H1 (cell line): ENCODE measurements around the gene VPS18. TPM values are rescaled to one million over a fixed set of nuclear protein-coding genes. Genes with fewer than 3 reads are reported as not detected.

Experiments used
- CTCF ChIA-PET: fragments of 300-600 bp; sonication (Branson Sonifier 250); formaldehyde crosslinking; loops from one replicate; lab custom pipeline; 2021; ENCODE audit not compliant: partially characterized antibody; lab: Charles Lee
- POLR2A ChIA-PET: fragments of 300-600 bp; sonication (Branson Sonifier 250); formaldehyde crosslinking; loops from one replicate; lab custom pipeline; 2021; ENCODE audit warnings: inconsistent platforms; ENCODE audit not compliant: partially characterized antibody; lab: Charles Lee
- DNase-seq, 2 experiments: peaks; one replicate each; pipeline versions ENCODE4 v3.0.0 to v3.0.0-alpha.2; 2010 to 2022; ENCODE audit warnings: low spot score in 2 of 2, low read depth in 1 of 2, mixed read lengths in 1 of 2
- FAIRE-seq: peaks from 2 replicates; lab custom pipeline; 2011; peaks lifted over from hg19 to GRCh38; lab: Jason Lieb, UNC
- H2AFZ ChIP-seq: 2 replicates; pipeline ENCODE4 v1.8.1; 2012; ENCODE audit warnings: low read length, inconsistent platforms
- H2AK5ac ChIP-seq: 2 replicates; pipeline ENCODE4 v1.6.1; 2013; ENCODE audit warnings: low read depth, low read length
- H2BK120ac ChIP-seq: replicated peaks from 2 replicates; pipeline ENCODE3; 2013; ENCODE audit warnings: low read depth, low read length, inconsistent platforms
- H2BK12ac ChIP-seq: 2 replicates; pipeline ENCODE4 v1.6.1; 2013; ENCODE audit warnings: low read depth, low read length
- H2BK15ac ChIP-seq: 2 replicates; pipeline ENCODE4 v1.6.1; 2013; ENCODE audit warnings: low read length
- H2BK20ac ChIP-seq: 2 replicates; pipeline ENCODE4 v1.6.1; 2013; ENCODE audit warnings: low read length
- H2BK5ac ChIP-seq: 2 replicates; pipeline ENCODE4 v1.6.1; 2013; ENCODE audit warnings: low read depth, low read length
- H3K14ac ChIP-seq: 2 replicates; pipeline ENCODE4 v1.6.1; 2013; ENCODE audit warnings: inconsistent platforms; ENCODE audit not compliant: insufficient read length
- H3K18ac ChIP-seq: 2 replicates; pipeline ENCODE4 v1.6.1; 2013; ENCODE audit warnings: low read length; ENCODE audit errors: extremely low read depth
- H3K23ac ChIP-seq: 2 replicates; pipeline ENCODE4 v1.6.1; 2013; ENCODE audit warnings: inconsistent platforms; ENCODE audit not compliant: insufficient read length
- H3K23me2 ChIP-seq: 2 replicates; pipeline ENCODE4 v1.6.1; 2013; ENCODE audit warnings: low read depth, low read length
- H3K27ac ChIP-seq: 2 replicates; pipeline ENCODE4 v1.6.1; 2011; ENCODE audit warnings: low read depth, low read length, inconsistent platforms
- H3K27me3 ChIP-seq, 4 experiments: replicated peaks in 1 of 4; 1 replicate in 1 of 4; 2 replicates in 3 of 4; pipeline versions ENCODE4 v1.6.1 to v1.8.1; 2011 to 2013; ENCODE audit warnings: low read length in 3 of 4, mild to moderate bottlenecking in 3 of 4, inconsistent platforms in 2 of 4, mixed read lengths in 2 of 4, moderate library complexity in 1 of 4; ENCODE audit not compliant: control insufficient read depth in 3 of 4, insufficient read depth in 3 of 4; ENCODE audit errors: extremely low read depth in 1 of 4
- H3K36me3 ChIP-seq, 4 experiments: 2 replicates each; pipeline versions ENCODE4 v1.6.1 to v1.8.1; 2011 to 2013; ENCODE audit warnings: mild to moderate bottlenecking in 4 of 4, low read length in 3 of 4, moderate library complexity in 2 of 4, control low read depth in 1 of 4, inconsistent platforms in 1 of 4; ENCODE audit not compliant: insufficient read depth in 4 of 4, control insufficient read depth in 2 of 4
- H3K4ac ChIP-seq: replicated peaks from 2 replicates; pipeline ENCODE3; 2013; ENCODE audit warnings: low read length, low read depth, mixed read lengths, inconsistent platforms; ENCODE audit not compliant: insufficient read length
- H3K4me1 ChIP-seq, 4 experiments: replicated peaks in 1 of 4; 1 replicate in 1 of 4; 2 replicates in 3 of 4; pipeline versions ENCODE4 v1.6.1 to v1.8.1; 2011 to 2013; ENCODE audit warnings: low read length in 3 of 4, inconsistent platforms in 2 of 4, mixed read lengths in 1 of 4; ENCODE audit not compliant: insufficient read depth in 4 of 4, control insufficient read depth in 3 of 4
- H3K4me2 ChIP-seq, 2 experiments: 2 replicates each; pipeline versions ENCODE4 v1.6.1 to v1.8.1; 2011 to 2013; ENCODE audit warnings: low read depth in 2 of 2, low read length in 2 of 2, control low read depth in 1 of 2, inconsistent platforms in 1 of 2, mild to moderate bottlenecking in 1 of 2; ENCODE audit not compliant: insufficient read depth in 1 of 2
- H3K4me3 ChIP-seq, 4 experiments: fragments of 200-600, 300-600 bp in 1 of 4; sonication (generic), shearing (Covaris generic), sonication (Bioruptor Twin) in 1 of 4; 2 replicates each; pipeline versions ENCODE4 v1.5.1 to v1.8.1; 2011 to 2016; ENCODE audit warnings: low read length in 4 of 4, low read depth in 3 of 4, control low read depth in 2 of 4, inconsistent platforms in 2 of 4, mild to moderate bottlenecking in 2 of 4, mixed read lengths in 1 of 4, moderate library complexity in 1 of 4; ENCODE audit not compliant: insufficient read depth in 2 of 4; ENCODE audit errors: extremely low read depth in 1 of 4
- H3K56ac ChIP-seq: replicated peaks from 2 replicates; pipeline ENCODE3; 2013; ENCODE audit warnings: low read depth, mild to moderate bottlenecking, mixed read lengths, low read length, inconsistent platforms; ENCODE audit not compliant: insufficient read length
- H3K79me1 ChIP-seq: 2 replicates; pipeline ENCODE4 v1.6.1; 2013; ENCODE audit warnings: low read depth, low read length, control low read depth
- H3K79me2 ChIP-seq, 2 experiments: 2 replicates each; pipeline versions ENCODE4 v1.6.1 to v1.8.1; 2012 to 2013; ENCODE audit warnings: low read length in 2 of 2, mild to moderate bottlenecking in 2 of 2, inconsistent platforms in 1 of 2; ENCODE audit not compliant: insufficient read depth in 2 of 2, control insufficient read depth in 1 of 2
- H3K9ac ChIP-seq, 4 experiments: replicated peaks in 1 of 4; 1 replicate in 1 of 4; 2 replicates in 3 of 4; pipeline versions ENCODE4 v1.6.1 to v1.8.1; 2011 to 2013; ENCODE audit warnings: low read depth in 3 of 4, low read length in 3 of 4, control low read depth in 2 of 4, mild to moderate bottlenecking in 2 of 4, moderate library complexity in 2 of 4, inconsistent platforms in 1 of 4; ENCODE audit errors: extremely low read depth in 1 of 4
- H3K9me3 ChIP-seq, 2 experiments: 2 replicates each; pipeline versions ENCODE4 v1.6.1 to v1.8.1; 2012 to 2013; ENCODE audit warnings: mild to moderate bottlenecking in 2 of 2, moderate library complexity in 2 of 2, control low read depth in 1 of 2, inconsistent platforms in 1 of 2, low read depth in 1 of 2, low read length in 1 of 2, mixed read lengths in 1 of 2; ENCODE audit not compliant: insufficient read depth in 2 of 2
- H4K20me1 ChIP-seq, 2 experiments: replicated peaks in 1 of 2; 2 replicates each; pipeline versions ENCODE3 to v1.8.1; 2011 to 2013; ENCODE audit warnings: inconsistent platforms in 2 of 2, low read length in 2 of 2, mild to moderate bottlenecking in 1 of 2; ENCODE audit not compliant: insufficient read depth in 2 of 2, control insufficient read depth in 1 of 2
- H4K5ac ChIP-seq: 2 replicates; pipeline ENCODE4 v1.6.1; 2013; ENCODE audit warnings: low read length, low read depth, mixed read lengths, inconsistent platforms; ENCODE audit not compliant: insufficient read length
- H4K8ac ChIP-seq: 2 replicates; pipeline ENCODE4 v1.8.0; 2013; ENCODE audit warnings: mild to moderate bottlenecking, moderate library complexity, low read length, inconsistent platforms; ENCODE audit not compliant: insufficient read depth; ENCODE audit errors: extremely low read depth
- H4K91ac ChIP-seq: replicated peaks from 2 replicates; pipeline ENCODE3; 2013; ENCODE audit warnings: low read length, mixed read lengths, inconsistent platforms; ENCODE audit not compliant: insufficient read length
- EZH2 ChIP-seq: fragments of 200-600 bp; sonication (generic); IDR thresholded peaks from 2 replicates; pipeline ENCODE4 v1.7.1; 2012; ENCODE audit warnings: low read depth, mild to moderate bottlenecking, moderate library complexity, low read length, inconsistent platforms; ENCODE audit not compliant: severe bottlenecking
- RXRA ChIP-seq: IDR thresholded peaks from 2 replicates; pipeline ENCODE4 v1.6.1; 2011; ENCODE audit warnings: low read depth, mild to moderate bottlenecking, low read length, moderate library complexity; ENCODE audit not compliant: insufficient read depth
- SP4 ChIP-seq: IDR thresholded peaks from 2 replicates; pipeline ENCODE4 v1.6.1; 2012; ENCODE audit warnings: low read length, inconsistent platforms
- WGBS, 2 experiments: shearing (Covaris generic) in 1 of 2; methylation state at CpG; one replicate each; pipeline versions ENCODE4 v1.1.6 to v1.1.7; 2013 to 2015; ENCODE audit warnings: low lambda C conversion rate in 2 of 2, mixed read lengths in 2 of 2, inconsistent platforms in 1 of 2, low coverage in 1 of 2, missing lambda C conversion rate in 1 of 2; ENCODE audit not compliant: insufficient replicate concordance in 2 of 2, insufficient coverage in 1 of 2, insufficient read length in 1 of 2; ENCODE audit errors: extremely low coverage in 1 of 2, missing lambda C conversion rate in 1 of 2; 5-methylcytosine and 5-hydroxymethylcytosine counted together
- polyA plus RNA-seq, 7 experiments: library from polyadenylated mRNA; depleted of rRNA in 3 of 7; stranded (reverse) in 5 of 7; unstranded in 2 of 7; fragments of >200 nt in 5 of 7; fragments of 200-250 nt in 2 of 7; gene quantifications; 1 replicate in 5 of 7; 2 replicates in 1 of 7; 4 replicates in 1 of 7; pipeline versions ENCODE4 v1.2.1 to v1.2.3, GENCODE V29; 2011 to 2013; ENCODE audit warnings: missing spikeins in 2 of 7, mixed read lengths in 2 of 7
- total RNA-seq: library from RNA; stranded (reverse); fragmentation: NEBNext Ultra II Directional; extraction: Animal tissue kit (Norgen Biotek cat#: 25700); gene quantifications from 2 replicates; pipeline ENCODE4 v1.2.1, GENCODE V29; 2021

VPS18 gene
- total and polyA plus RNA-seq, 2 of the 8 experiments (the other 6 are each of a cell fraction or from before 2014, with no cell fraction given): 28.9 to 32.7 TPM

GRCh38 chr15:40941068-40941527 is 46.8 kb downstream of the VPS18 start:
- Histone ChIP-seq H3K9me3 (no peaks in the 10 kb centered on the region), H3K18ac (no peak overlapping the region; the same call in none of the 2 replicates), H2BK20ac (0 out of 2 replicates have a peak overlapping the region, but pooled peaks have one; percentile 32), H2AK5ac (0 out of 2 replicates have a peak overlapping the region, but pooled peaks have one; percentile 20), H2BK120ac (no peak overlapping the region), H4K20me1 (no peaks in the 10 kb centered on the region), H3K27ac (peak overlapping the region; percentile 58; the same call in 1 of the 2 replicates), H3K4me3 (peak overlapping the region; percentile 30 to 64 (median 52)), H3K23me2 (peaks cover 5% of the 10 kb centered on the region; the same call in 1 of the 2 replicates), H3K14ac (no peak overlapping the region), H3K79me1 (no peaks in the 10 kb centered on the region), H3K56ac (no peak overlapping the region), H4K8ac (peak overlapping the region; percentile 97), H2AFZ (peak overlapping the region; percentile 81; the same call in 1 of the 2 replicates), H2BK12ac (peak overlapping the region; percentile 75; the same call in 1 of the 2 replicates), H3K23ac (no peak overlapping the region), H4K91ac (peak overlapping the region; percentile 70), H3K36me3 (no peaks in the 10 kb centered on the region), H3K4me2 (peak overlapping the region; percentile 64 to 92), H3K9ac (peak overlapping the region in 3 of 4 experiments; percentile 57 to 74 (median 69); a peak in 6 of 7 replicates), H2BK5ac (no peak overlapping the region), H3K79me2 (no peaks in the 10 kb centered on the region), H3K4ac (peak overlapping the region; percentile 70), H4K5ac (no peak overlapping the region), H3K4me1 (peaks cover 0 to 28% (median 12%) of the 10 kb centered on the region in 4 experiments; a peak in 6 of 7 replicates), H3K27me3 (peaks cover 0 to 29% (median 16%) of the 10 kb centered on the region in 4 experiments; a peak in 6 of 7 replicates), H2BK15ac (0 out of 2 replicates have a peak overlapping the region, but pooled peaks have one; percentile 29)
- DNase-seq: peak in 1 of 2 experiments; percentile 72
- CTCF ChIA-PET: interaction anchor here (0.6 to 33.1 kb wide), 25 partner anchors 11 to 958 kb away, joined by 3 to 590 read pairs (median 6); partner anchors contain the start of genes CHAC1, DLL4 and VPS18
- 0 out of 2 replicates have a peak, but pooled peaks have one; percentile 37 for TF ChIP-seq RXRA
- peak; percentile 40 for TF ChIP-seq EZH2
- no peak for TF ChIP-seq SP4
- 49% methylated on average over 7 of the region's 7 CpGs; no CpG with 5 or more reads in 1 of the 2 experiments for WGBS, 2 experiments
- FAIRE-seq: no peak
- POLR2A ChIA-PET: interaction anchor here (0.9 to 43.8 kb wide), 12 partner anchors 5 to 176 kb away, joined by 3 to 1505 read pairs (median 5); partner anchors contain the start of genes CHAC1, DLL4, RHOV and VPS18
